Liver (tissue), 9 donors: Measurements from ENCODE around the gene SLC9A3. TPM values are rescaled to one million over a fixed set of nuclear protein-coding genes. Genes with fewer than 3 reads are reported as not detected.

Source experiments
- DNase-seq: peaks from one replicate; pipeline ENCODE4 v3.0.0-alpha.2; 2017; ENCODE audit warnings: low spot score
- H3K27ac ChIP-seq, 2 donors: one replicate each; pipeline ENCODE4 v1.7.0; 2013; ENCODE audit warnings: inconsistent platforms in 2 of 2, low read length in 2 of 2, control low read depth in 1 of 2, low read depth in 1 of 2, mild to moderate bottlenecking in 1 of 2
- H3K27me3 ChIP-seq, 4 donors: one replicate each; pipeline versions ENCODE4 v1.6.1 to v1.7.0; 2013; ENCODE audit warnings: low read length in 3 of 4, inconsistent platforms in 1 of 4, mild to moderate bottlenecking in 1 of 4, moderate library complexity in 1 of 4; ENCODE audit not compliant: control insufficient read depth in 4 of 4, insufficient read depth in 4 of 4
- H3K36me3 ChIP-seq, 4 donors: one replicate each; pipeline versions ENCODE4 v1.6.1 to v1.7.0; 2013; ENCODE audit warnings: low read length in 3 of 4, mild to moderate bottlenecking in 3 of 4, low read depth in 1 of 4, moderate library complexity in 1 of 4; ENCODE audit not compliant: control insufficient read depth in 4 of 4, insufficient read depth in 3 of 4
- H3K4me1 ChIP-seq, 4 donors: one replicate each; pipeline versions ENCODE4 v1.6.1 to v1.7.0; 2013; ENCODE audit warnings: low read length in 3 of 4, mild to moderate bottlenecking in 3 of 4, moderate library complexity in 1 of 4; ENCODE audit not compliant: control insufficient read depth in 4 of 4, insufficient read depth in 4 of 4
- H3K4me3 ChIP-seq, 3 donors: one replicate each; pipeline versions ENCODE4 v1.6.1 to v1.7.0; 2013; ENCODE audit warnings: low read length in 3 of 3, control low read depth in 1 of 3, low read depth in 1 of 3, mild to moderate bottlenecking in 1 of 3
- H3K9ac ChIP-seq, 2 donors: one replicate each; pipeline ENCODE4 v1.7.0; 2013; ENCODE audit warnings: low read length in 2 of 2, mild to moderate bottlenecking in 2 of 2, moderate library complexity in 2 of 2, control low read depth in 1 of 2, low read depth in 1 of 2
- H3K9me3 ChIP-seq, 4 donors: one replicate each; pipeline versions ENCODE4 v1.6.1 to v1.7.0; 2013; ENCODE audit warnings: low read length in 3 of 4; ENCODE audit not compliant: control insufficient read depth in 4 of 4
- FOXA1 ChIP-seq: IDR thresholded peaks from 2 replicates; pipeline ENCODE4 v1.6.1; 2016; ENCODE audit warnings: antibody characterized with exemption
- GABPA ChIP-seq, 2 donors: IDR thresholded peaks in 1 of 2; conservative IDR thresholded peaks in 1 of 2; 2 replicates each; pipeline ENCODE4 v1.6.1; 2016; ENCODE audit warnings: antibody characterized with exemption in 2 of 2, mild to moderate bottlenecking in 1 of 2, moderate library complexity in 1 of 2
- HNF4G ChIP-seq: IDR thresholded peaks from 2 replicates; pipeline ENCODE4 v1.6.1; 2016; ENCODE audit warnings: antibody characterized with exemption
- JUND ChIP-seq, 2 donors: IDR thresholded peaks; 2 replicates each; pipeline ENCODE4 v1.6.1; 2016; ENCODE audit warnings: antibody characterized with exemption in 2 of 2
- MAX ChIP-seq: IDR thresholded peaks from 2 replicates; pipeline ENCODE4 v1.6.1; 2016; ENCODE audit warnings: antibody characterized with exemption
- RAD21 ChIP-seq, 2 donors: IDR thresholded peaks; 2 replicates each; pipeline ENCODE4 v1.6.1; 2016; ENCODE audit warnings: antibody characterized with exemption in 2 of 2, mild to moderate bottlenecking in 2 of 2
- REST ChIP-seq: IDR thresholded peaks from 2 replicates; pipeline ENCODE4 v1.6.1; 2016; ENCODE audit warnings: antibody characterized with exemption, mild to moderate bottlenecking
- RXRA ChIP-seq, 2 donors: IDR thresholded peaks; 2 replicates each; pipeline ENCODE4 v1.6.1; 2017 to 2018; ENCODE audit warnings: antibody characterized with exemption in 2 of 2, mild to moderate bottlenecking in 1 of 2
- SP1 ChIP-seq: IDR thresholded peaks from 2 replicates; pipeline ENCODE4 v1.6.1; 2018; ENCODE audit warnings: antibody characterized with exemption, mild to moderate bottlenecking
- TAF1 ChIP-seq: conservative IDR thresholded peaks from 2 replicates; pipeline ENCODE4 v1.6.1; 2016; ENCODE audit warnings: antibody characterized with exemption, mild to moderate bottlenecking
- ZBTB33 ChIP-seq: IDR thresholded peaks from 2 replicates; pipeline ENCODE4 v1.6.1; 2016; ENCODE audit warnings: antibody characterized with exemption
- WGBS: extraction: QIAGEN DNeasy Blood & Tissue Kit; methylation state at CpG from one replicate; pipeline ENCODE4 v1.1.7; 2013; 5-methylcytosine and 5-hydroxymethylcytosine counted together
- polyA plus RNA-seq, 2 donors: library from polyadenylated mRNA; stranded (reverse) in 1 of 2; unstranded in 1 of 2; fragments of 200-250 nt in 1 of 2; fragments of >200 nt in 1 of 2; fragmentation: Nextera tagmentation in 1 of 2; extraction: Ambion mirVana in 1 of 2; gene quantifications; one replicate each; pipeline versions ENCODE4 v1.2.1 to v1.2.3, GENCODE V29; 2013 to 2015
- total RNA-seq, 2 donors: library from RNA; depleted of rRNA; stranded (reverse); fragments of >200 nt; gene quantifications; one replicate each; pipeline ENCODE4 v1.2.3, GENCODE V29; 2014
- TF ChIP-seq, protein P1 (sequence below): IDR thresholded peaks from 2 replicates; pipeline ENCODE4 v1.6.1; 2016; ENCODE audit warnings: antibody characterized with exemption
- TF ChIP-seq, protein P2 (sequence below): fragments of 150-350 bp; IDR thresholded peaks from 2 replicates; pipeline ENCODE4 v1.5.1; 2017; ENCODE audit warnings: improper control_type of control experiment, low read depth, low read length; ENCODE audit not compliant: missing input control
- donor health status: healthy.
- donor health status: healthy.
- donor health status: healthy.
- donor health status: healthy.
- donor health status: healthy.

The SLC9A3 gene
- total and polyA plus RNA-seq, 4 donors = 0.31 to 1.0 (median 0.67) TPM

- H3K27ac ChIP-seq = no peak overlapping the region
- H3K9ac ChIP-seq = no peak overlapping the region
- H3K4me1 ChIP-seq = no peaks in the 10 kb centered on the region
- no peaks in the 10 kb centered on the region for H3K27me3 ChIP-seq
- H3K4me3 ChIP-seq = no peak overlapping the region
- H3K9me3 ChIP-seq = no peaks in the 10 kb centered on the region
- DNase-seq = no peak
- WGBS = 95% methylated on average over 24 of the region's 24 CpGs
- TF ChIP-seq RAD21 (IDR thresholded peaks at IDR 0.05) (no peak), ZBTB33 (no peak), GABPA (IDR thresholded peaks at IDR 0.05 in 1 of 2, conservative IDR thresholded peaks at IDR 0.05 in 1 of 2) (no peak), TAF1 (no peak), REST (no peak), MAX (no peak), FOXA1 (no peak), SP1 (no peak)
- TF ChIP-seq, protein P1, sequence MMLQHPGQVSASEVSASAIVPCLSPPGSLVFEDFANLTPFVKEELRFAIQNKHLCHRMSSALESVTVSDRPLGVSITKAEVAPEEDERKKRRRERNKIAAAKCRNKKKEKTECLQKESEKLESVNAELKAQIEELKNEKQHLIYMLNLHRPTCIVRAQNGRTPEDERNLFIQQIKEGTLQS = no peak
- TF ChIP-seq, protein P2, sequence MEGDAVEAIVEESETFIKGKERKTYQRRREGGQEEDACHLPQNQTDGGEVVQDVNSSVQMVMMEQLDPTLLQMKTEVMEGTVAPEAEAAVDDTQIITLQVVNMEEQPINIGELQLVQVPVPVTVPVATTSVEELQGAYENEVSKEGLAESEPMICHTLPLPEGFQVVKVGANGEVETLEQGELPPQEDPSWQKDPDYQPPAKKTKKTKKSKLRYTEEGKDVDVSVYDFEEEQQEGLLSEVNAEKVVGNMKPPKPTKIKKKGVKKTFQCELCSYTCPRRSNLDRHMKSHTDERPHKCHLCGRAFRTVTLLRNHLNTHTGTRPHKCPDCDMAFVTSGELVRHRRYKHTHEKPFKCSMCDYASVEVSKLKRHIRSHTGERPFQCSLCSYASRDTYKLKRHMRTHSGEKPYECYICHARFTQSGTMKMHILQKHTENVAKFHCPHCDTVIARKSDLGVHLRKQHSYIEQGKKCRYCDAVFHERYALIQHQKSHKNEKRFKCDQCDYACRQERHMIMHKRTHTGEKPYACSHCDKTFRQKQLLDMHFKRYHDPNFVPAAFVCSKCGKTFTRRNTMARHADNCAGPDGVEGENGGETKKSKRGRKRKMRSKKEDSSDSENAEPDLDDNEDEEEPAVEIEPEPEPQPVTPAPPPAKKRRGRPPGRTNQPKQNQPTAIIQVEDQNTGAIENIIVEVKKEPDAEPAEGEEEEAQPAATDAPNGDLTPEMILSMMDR = no peak
- H3K36me3 ChIP-seq = peaks cover 4 to 68% (median 38%) of the 10 kb centered on the region in 4 donors
These were observed 64.5 kb downstream of the SLC9A3 start for GRCh38 chr5:459562-460272.

GRCh38 chr5:458547-459353, 65.5 kb downstream of the SLC9A3 start:
- no peak for DNase-seq
- Histone ChIP-seq H3K9me3 (no peaks in the 10 kb centered on the region), H3K27ac (no peak overlapping the region), H3K4me3 (no peak overlapping the region), H3K4me1 (no peaks in the 10 kb centered on the region), H3K36me3 (peaks cover 7 to 66% (median 38%) of the 10 kb centered on the region in 4 donors), H3K9ac (no peak overlapping the region), H3K27me3 (no peaks in the 10 kb centered on the region)
- 88% methylated on average over 17 of the region's 17 CpGs for WGBS
- TF ChIP-seq ZBTB33 = no peak
- no peak for TF ChIP-seq RAD21 (IDR thresholded peaks at IDR 0.05)
- no peak for TF ChIP-seq SP1
- TF ChIP-seq RXRA (IDR thresholded peaks at IDR 0.05) = no peak
- no peak for TF ChIP-seq JUND (IDR thresholded peaks at IDR 0.05)
- TF ChIP-seq HNF4G = no peak
